ENCODE measurements around the gene BTG3.

Gene BTG3

DNA sequence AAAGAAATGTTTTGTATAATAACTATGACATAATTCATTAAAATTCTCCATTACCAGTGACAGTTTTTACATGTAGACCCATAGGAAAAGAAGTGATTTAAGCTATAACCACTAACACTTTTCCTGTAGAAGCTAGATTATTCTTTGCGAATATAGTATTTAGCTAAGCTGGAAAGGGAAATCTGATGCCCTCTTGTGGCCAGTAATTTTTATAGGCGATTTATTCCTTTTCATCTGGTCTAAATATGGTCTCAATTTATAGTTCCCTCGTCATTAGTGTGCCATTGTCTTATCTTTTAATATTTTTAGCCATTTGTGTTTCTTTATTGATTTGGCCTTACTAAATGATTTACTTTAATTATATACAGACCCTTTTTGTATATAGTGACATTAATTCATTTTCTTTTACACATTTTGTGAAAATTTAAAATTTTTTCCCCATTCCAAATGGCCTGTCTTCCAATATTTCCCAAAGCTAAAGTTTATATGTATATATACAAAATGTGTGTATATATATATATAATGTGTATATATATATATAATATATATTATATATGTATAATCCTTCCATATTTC lies 26.7 kb downstream of the BTG3 start:
- no peak for DNase-seq (ENCODE audit: low read depth in 2 of 2)

DNA sequence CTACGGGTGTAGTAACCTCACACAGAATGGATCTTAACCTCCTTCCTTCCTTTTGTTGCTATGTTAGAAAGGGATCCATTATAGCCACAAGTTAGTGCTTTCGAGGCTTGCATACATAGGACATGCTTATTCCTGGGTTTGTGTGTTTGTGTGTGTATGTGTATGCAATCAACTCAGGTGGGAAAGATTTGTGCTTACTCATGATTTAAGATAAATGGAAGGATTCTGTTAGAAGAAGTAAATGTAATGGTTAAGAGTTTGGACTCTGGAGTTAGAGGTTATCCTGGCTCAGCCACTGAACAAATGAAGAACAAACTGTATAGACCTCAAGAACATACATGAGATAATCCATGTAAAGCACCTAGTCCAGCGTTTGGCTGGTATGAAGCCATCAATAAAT lies 28.8 kb downstream of the BTG3 start:
- no peak for DNase-seq (ENCODE audit: low read depth in 2 of 2)

DNA sequence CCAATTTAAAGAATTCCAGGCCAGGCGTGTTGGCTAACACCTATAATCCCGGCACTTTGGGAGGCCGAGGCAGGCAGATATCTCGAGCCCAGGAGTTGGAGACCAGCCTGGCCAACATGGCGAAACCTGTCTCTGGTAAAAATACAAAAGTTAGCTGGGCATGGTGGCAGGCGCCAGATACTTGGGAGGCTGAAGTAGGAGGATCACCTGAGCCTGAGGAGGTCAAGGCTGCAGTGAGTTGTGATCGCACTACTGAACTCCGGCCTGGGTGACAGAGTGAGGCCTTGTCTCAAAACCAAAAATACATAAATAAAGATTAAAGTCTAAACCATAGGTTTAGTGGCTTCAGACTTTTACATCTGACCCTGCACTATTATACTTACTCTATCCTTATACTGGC lies 32.4 kb downstream of the BTG3 start:
- DNase-seq (ENCODE audit: low read depth in 2 of 2), result no peak

DNA sequence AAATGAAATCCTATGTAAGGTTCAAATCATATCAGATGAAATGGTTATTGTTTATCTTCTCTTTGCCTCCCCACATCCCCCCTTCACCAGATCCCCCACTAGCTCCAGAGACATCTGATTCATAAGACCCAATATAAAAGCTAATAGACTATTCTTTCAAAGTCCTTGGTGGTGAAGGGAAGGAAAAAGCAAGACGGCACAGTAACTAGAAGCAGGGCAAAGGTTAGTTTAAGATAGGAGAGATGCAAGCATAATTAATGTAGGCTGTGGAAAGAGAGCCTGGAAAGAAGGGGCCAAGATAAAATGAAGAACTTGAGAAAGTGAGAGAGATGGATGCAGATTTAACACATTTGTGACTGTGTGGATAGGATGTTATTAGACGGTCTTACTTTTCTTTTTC lies 33.8 kb downstream of the BTG3 start:
- no peak for DNase-seq (ENCODE audit: low read depth in 2 of 2)

DNA sequence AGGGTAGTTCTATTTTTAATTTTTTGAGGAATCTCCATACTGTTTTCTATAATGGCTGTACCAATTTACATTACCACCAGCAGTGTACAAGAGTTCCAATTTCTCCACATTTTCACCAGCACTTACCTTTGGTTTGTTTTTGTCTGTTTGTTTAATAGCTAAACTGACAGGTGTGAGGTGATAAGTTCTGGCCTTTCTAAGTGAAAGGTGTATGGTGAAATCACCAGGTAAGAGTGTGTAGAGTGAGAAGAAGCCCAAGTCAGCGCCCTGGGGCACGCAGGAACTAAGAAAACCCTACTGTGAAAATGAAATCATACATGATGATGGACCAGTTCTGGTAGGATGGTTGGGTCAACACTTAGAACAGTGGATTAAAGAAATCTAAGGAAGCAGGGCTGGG lies 34.5 kb downstream of the BTG3 start:
- no peak for DNase-seq (ENCODE audit: low read depth in 2 of 2)

DNA sequence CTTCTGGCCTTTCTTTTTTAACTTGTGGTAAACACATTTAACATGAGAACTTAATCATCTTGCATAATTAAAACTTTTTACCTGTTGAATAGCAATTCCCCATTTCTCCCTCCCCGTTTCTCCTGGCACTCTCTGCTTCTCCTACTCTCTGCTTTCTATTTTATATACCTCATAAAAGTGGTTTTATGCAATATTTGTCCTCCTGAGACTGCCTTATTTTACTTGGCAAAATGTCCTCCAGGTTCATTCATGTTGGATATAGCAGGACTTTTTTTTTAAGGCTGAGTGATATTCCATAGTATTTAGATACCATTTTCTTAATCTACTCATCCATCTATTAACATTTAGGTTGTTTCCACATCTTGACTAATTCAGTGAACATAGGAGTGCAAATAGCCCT lies 35.0 kb downstream of the BTG3 start:
- no peak for DNase-seq (ENCODE audit: low read depth in 2 of 2)

DNA sequence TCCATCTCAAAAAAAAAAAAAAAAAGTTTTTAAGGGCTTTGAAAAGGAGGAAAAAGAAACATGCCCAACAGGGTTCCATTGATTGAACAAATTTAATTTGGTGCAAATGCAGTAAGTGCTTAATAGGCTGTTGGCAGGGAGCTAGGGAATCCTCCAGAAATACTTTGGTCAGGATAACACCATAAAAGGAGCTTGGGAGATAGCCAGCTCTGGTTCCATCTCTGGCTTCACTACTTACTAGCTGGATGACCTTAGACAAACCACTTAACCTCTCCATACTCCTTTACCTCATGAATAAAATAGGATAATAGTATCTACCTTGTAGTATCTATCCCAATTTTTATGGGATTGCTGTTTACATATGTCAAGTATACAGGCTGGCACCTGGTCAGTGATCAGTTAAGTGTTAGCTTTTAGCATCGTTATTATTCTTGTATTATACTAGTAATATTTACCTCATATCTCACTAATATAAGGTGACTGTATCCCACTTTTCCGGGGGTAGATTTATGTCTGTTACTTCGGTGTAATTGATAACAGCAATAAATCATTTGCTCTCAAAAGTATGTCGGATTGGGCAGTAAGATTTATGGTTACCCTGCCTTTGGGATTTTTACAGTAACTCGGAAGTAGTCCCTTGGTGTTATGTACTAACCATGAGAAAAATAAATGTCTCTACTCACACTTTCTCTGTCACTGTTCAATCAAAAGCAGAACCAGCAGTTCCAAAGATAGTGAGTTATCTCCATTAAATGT lies 36.4 kb downstream of the BTG3 start:
- no peak for DNase-seq (ENCODE audit: low read depth in 2 of 2)

DNA sequence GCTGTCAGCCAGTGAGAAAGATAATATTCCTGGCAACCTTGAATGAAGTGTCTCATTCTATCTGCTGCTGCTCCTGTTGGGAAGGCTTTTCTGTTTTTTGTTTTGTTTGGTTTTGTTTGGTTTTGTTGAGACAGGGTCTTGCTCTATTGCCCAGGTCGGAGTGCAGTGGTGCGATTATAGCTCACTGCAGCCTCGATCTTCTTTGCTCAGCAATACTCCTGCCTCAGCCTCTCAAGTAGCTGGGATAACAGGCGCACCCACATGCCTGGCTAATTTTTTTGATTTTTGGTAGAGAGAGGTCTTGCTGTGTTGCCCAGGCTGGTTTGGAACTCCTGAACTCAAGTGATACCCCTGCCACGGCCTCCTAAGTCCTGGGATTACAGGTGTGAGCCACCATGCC lies 37.6 kb downstream of the BTG3 start:
- no peak for DNase-seq (ENCODE audit: low read depth in 2 of 2)

DNA sequence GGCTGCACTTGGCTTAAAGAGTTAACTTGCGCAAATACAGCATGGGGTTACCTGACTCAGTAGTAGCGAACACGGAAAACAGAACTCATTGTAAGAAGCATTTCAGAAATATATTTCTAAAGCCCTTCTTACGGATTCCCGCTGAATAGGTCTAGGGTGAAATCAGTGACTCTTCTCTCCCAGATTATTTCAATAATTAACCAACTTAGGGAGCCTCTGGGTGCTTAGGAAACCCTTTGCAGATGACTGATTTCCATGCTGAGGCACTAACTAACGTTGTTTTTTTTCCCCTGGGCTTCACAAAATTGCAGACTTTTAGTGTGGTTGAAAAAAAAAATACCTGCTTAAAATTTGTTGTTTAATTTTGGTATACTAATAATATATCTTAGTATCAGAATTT lies 40.3 kb downstream of the BTG3 start:
- no peak for DNase-seq (ENCODE audit: low read depth in 2 of 2)

DNA sequence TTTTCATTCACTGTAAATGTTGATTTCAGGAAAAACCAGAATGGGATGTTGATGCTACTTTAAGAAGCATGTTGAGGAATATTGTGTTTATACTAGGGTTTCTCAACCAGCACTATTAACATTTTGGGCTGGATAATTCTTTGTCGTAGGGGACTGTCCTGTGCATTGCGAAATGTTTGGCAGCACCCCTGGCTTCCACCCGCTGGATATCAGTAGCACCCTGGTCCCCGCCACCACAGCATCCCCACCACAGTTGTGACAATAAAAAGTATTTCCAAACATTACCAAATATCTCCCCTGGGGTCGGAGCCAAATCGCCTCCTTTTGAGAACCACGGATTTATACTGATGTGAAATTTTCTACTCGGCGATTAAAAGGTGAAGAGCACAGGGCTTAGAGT lies 41.9 kb downstream of the BTG3 start:
- no peak for DNase-seq (ENCODE audit: low read depth in 2 of 2)

DNA sequence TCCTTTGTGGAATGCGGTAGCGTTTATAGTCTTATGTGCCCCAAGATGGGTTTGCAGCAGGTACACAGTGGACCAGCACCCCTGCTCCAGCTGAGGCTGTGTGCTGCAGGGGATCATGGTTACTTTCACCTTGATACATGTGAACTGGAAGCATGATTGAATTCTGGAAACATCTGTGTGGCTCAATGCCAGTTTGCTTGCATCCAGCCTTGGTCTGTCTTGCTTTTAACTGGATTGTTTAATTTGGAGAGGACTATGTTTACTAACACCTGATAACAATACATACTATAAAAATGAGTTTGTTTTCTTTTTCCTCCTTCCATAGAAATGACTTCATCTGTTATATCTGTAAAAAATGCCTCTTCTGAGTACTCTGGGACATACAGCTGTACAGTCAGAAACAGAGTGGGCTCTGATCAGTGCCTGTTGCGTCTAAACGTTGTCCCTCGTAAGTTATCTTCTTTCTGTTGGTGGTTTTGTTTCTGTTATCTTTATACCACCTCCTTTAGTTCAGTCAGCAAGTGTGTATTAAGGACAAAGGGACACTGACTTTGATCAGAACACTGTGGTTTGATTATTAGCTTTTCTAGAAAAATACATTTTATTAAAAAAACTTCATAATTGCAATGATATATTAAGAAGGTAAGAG lies 52.2 kb downstream of the BTG3 start:
- DNase-seq (ENCODE audit: low read depth in 2 of 2), result no peak

DNA sequence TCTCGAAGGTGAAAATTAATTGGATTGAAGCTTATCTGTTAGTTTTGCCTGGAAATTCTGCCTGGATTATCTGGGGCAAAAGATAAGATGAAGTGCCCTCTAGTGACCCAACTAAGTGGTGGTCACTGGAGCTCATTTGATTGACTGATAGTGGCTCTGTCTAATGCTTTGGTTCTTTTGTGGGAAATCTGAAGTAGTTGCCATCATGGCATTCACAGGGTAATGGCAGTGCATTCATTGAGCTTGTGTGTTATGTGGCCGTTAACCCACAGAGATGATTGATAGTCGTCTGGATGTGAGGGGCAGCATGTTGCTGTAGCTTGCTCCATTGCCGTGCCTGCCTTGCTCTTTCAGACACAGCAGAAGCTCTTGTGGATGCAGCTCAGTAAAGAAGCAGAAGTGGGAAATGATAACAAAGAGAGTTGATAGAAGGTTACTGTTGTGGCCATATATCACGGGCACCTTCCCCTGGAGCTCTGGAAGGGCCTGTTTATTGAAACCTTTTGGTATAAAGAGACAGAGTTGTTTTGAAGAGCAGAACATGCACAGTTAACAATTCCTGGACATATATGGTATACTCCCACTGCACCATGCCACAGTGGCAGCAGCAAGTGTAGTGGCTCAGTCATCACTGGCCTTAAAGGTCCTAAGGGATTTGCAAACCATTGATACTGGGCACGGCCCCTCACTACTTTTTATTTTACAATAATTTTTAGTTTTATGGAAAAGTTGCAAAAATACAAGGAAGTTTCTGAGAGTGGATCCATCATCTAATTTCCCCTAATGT lies 57.8 kb downstream of the BTG3 start:
- no peak for DNase-seq (ENCODE audit: low read depth in 2 of 2)

DNA sequence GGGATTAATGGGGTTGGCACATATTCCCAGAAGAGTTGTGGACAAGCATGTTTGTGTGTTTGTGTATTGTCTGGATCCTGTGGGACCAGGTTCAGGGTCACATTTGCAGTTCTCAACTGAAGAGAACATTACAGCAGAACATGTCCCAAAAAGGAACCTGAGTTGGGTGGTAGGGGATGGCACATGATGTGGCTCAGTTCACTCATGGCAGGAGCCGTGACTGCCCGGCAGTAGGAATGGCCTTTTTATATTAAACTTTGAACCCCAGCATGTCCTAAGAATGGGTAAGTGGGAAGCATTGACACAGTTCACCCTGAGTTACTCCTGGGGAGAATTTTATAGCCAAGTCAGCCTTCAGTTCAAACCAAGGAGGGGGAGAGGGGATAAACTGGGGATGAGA lies 58.6 kb downstream of the BTG3 start:
- DNase-seq (ENCODE audit: low read depth in 2 of 2), result no peak

DNA sequence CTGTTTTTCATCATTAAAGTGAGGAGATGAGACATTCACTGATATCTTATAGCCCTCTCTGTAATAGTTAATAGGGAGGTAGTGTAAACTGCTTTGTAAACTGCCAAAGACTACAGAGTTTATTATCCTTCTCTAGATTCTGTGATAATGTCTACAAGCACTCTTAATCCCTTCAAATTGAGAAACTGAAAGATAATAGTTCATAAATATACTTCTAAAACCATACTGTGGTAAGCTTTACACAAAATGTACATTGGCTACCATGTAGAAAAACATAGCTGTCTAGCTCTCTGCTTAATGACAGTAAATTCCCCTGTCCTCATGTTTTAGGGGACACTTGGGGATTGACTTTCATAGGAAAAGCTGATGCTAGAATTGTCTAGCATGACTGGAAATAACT lies 60.3 kb downstream of the BTG3 start:
- DNase-seq (ENCODE audit: low read depth in 2 of 2), result no peak

DNA sequence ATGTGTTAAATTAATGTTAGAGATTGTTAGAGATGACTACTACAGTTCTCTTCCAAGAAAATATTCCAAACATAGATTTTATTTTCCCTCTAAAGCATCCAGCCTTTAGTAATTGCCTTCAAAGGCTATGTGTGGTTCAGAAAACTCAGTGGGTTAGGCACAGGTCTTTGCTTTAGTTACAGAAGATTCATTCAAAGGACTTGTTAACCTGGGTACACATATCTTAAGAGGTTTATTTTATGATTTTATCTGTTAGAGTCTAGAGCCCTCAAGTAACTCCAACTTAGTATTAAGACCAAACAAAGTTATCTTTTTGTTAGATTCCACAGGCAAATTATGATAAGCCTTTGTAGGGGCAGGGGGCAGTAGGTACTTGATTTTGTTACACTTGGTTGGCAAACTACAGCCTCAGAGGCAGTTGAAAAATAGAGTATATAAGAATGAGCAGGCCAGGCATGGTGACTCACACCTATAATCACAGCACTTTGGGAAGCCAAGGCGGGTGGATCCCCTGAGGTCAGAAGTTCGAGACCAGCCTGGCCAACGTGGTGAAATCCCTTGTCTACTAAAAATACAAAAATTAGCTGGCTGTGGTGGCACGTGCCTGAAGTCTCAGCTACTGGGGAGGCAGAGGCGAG lies 61.9 kb downstream of the BTG3 start:
- no peak for DNase-seq (ENCODE audit: low read depth in 2 of 2)

DNA sequence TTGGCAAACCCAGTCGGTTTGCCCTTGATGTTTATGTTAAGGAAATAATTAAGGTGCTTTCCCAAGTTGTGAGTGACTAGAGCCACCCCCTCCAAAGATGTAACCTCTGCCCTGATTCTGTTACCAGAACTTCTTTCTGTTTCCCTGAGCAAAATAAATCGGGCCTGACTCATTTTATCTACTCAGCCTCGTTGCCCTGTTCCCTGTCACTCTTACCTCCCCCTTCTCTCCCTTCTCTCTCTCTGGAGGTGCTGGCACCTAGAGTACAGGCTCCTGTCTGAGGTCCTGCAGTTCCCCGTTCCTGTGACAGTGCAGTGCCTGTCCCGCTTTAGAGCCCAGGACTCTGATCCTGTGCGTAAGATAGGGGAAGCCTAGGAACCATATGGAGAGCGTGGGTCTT lies 64.4 kb downstream of the BTG3 start:
- no peak for DNase-seq (ENCODE audit: low read depth in 2 of 2)

DNA sequence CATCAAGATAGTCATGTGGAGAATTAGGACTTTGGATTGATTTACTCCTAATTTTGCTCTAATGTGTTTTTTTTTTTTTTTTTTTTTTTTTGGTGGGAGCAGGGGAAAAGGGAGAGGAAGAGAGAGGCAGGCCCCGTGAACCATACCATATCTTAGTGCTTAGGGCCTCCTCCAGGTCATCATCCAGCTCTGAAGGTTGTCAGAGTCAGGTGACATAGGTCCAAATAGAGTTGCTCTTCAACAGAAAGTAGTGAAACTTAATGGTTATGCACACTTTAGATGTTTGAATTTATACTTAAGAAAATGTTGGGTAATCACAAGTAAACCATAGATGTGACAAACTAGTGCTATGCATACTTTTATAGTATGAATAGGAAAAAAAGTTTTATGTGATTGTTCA lies 67.7 kb downstream of the BTG3 start:
- no peak for DNase-seq (ENCODE audit: low read depth in 2 of 2)
